Measurements from ENCODE around the gene PROB1.
A peak's percentile ranks its signal among the peaks of the same experiment; 100 is the strongest.
"Not testable (repeated sequence)": the region's sequence is repeated elsewhere in the genome, so short reads cannot be mapped to it uniquely, and the experiment has no call there.

The PROB1 gene

DNA sequence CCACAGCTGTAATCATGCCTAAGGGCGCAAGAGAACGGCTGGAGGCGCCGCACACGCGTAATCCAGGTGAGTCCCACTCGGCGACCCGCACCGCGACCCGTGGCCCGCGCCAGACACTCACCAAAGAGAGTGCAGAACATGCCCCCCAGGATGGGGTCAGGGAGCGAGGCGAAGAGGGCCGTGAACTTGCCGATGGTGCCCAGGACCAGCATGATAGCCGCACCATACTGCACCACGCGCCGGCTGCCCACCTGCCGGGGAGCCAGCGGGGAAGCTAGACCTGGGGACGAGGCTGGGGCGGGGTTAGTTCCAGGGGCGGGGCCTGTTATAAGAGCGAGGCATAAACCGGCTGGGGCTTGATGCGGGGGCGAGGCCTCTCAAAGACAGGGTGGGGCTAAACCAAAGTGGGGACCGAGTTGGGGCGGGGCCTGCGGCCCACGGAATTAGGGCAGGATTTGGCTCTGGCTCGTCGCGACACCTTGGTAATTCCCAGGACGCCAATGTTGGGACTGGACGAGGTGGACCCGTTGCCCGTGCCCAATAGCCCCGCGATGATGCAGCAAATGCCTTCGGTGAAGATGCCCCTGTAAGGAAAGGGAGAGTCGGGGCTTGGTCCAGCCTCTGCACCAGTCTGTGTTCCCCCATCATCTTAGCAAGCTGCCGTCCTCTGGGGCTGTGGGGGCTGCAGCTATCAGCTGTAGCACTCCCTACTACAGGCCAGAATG lies 16.6 kb downstream of the PROB1 start:
- no peak for DNase-seq

DNA sequence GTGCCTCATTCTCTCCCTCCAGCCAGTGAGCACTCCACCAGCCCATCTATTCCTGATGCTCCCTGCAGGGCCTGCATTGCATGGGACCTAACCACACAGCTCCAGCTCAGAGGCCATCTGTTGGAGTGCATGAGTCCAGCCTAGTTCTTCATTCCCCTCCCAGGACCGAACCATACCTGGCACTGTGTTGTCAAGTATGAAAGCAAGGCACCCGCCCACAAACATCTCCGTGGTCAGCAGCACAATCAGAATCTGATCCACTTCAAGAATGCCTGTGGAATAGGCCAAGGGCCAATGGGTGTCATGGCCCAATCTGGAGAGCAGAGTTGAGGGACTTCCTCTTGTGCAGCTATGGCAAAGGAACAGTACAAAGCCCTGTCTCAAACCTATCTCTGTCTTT lies 17.7 kb downstream of the PROB1 start:
- no peak for DNase-seq

DNA sequence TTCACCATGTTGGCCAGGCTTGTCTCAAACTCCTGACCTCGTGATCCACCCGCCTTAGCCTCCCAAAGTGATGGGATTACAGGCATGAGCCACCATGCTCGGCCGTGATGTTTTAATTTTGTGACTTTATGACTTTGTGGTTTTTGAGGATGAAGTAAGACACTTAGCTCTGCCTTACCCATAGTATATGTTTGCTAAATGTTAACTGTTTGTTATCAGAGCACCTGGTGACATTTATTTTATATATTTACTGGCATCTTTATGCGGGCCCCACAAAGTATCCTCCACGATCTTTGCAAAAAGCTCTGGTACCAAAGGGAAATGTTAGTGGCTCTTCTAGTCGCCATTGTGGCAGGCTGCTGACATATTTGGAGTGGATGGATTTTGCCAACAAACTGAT lies 18.5 kb downstream of the PROB1 start:
- no peak for DNase-seq

DNA sequence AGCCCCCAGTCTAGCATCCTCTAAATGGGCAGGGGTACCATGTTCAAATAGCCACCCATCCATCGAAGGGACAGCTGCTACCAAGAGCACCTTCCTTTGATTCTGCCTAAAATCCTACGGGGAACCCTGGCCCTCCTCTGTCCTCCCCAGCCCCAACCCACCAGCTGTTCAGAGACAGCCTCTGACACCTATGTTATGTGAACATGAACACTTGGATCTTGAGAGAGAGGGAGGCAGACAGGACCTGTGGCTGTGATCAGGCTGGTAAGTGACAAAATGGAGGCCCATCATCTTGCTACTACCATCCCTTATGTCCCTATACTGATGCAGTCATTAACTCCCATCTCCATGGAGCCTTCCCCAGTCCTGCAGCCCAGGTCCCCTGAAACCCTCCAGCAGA lies 20.0 kb downstream of the PROB1 start:
- no peak for DNase-seq

DNA sequence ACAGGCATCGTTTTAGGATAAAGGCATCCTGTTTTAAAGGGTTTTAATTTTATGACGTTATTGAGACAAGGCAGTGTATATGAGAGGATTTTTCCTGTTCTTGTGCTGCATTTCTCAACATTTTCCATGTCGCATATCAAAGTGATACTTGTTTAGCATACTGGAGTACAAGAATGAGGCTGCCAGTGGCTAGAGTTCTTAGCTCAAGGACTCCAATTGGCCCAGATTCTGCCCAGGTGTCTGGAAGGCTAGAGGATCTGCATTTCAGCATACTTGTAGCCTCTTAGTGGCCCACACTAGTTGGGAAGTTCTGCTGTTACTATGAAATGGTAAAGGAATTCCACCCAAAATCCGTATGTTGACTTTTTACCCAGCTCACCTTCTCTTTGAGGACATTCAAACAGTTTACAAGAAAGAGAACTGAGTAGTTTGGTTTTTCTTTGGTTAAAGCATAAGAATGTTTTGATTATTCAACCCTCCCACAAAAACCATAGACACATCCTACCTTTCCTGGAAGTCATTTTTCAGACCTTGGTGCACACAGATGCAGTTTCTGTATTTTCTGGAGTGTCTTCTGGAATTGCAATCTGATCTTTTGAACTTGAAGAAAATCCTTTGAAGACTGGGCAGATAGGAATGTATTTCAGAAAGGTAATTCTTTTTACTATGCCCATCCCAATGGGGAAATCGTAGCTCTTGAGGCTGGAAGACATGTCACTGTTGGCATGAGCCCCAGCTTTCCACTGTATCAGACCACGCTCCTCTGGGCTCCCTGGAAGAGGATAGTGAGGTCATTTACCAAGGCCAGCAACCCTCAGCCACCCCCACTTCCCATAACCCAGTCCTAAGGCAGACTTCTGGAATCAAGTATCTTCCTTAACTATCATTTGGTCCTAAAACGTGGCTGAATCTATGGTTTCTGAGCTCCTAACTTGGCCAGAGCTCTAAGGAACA lies 23.1 kb downstream of the PROB1 start:
- no peak for DNase-seq

DNA sequence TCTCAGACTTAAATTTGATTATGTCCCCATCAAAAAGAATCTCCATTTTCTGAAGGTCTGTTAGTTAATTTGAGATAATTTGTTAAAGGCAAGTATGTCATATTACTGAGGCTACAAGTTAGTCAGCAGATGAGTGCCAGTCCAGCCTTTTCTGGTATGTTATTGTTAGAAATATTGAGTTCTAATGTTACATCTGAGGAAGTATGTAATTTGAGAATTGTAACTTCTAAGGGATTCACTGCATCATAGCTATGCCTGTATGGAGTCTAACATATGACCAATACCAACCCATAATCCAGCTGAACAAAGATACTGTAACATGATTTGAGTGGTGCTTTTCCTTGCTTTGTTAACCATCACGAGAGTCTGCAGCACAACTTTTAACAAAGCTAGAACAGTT lies 25.7 kb downstream of the PROB1 start:
- no peak for DNase-seq

DNA sequence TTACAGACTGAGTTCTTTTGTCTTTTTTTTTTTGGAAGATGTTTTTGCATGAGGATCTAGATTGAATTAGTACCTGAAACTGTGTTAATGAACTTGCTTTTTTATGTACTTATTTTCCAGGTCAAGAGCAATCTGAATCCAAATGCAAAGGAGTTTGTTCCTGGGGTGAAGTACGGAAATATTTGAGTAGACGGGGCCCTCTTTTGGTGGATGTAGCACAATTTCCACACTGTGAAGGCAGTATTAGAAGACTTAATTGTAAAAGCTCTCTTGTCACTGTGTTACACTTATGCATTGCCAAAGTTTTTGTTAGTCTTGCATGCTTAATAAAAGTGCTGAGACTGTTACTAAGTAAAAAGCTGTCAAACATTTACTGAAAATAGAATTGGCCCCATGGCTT lies 26.3 kb downstream of the PROB1 start:
- DNase-seq: no peak

DNA sequence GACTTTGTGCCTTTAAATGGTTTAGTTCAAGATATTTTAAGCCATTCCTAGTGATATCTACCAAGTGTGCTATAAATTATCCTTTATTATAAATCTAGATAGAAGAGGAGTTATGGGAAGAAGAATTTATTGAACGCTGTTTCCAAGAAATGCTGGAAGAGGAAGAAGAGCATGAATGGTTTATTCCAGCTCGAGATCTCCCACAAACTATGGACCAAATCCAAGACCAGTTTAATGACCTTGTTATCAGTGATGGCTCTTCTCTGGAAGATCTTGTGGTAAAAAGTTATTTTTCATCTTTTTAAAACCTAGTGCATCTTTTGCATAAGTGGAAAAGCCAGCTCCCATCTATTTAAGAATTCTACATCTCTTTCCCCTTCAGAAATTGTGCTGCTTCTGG lies 30.4 kb downstream of the PROB1 start:
- DNase-seq: no peak

DNA sequence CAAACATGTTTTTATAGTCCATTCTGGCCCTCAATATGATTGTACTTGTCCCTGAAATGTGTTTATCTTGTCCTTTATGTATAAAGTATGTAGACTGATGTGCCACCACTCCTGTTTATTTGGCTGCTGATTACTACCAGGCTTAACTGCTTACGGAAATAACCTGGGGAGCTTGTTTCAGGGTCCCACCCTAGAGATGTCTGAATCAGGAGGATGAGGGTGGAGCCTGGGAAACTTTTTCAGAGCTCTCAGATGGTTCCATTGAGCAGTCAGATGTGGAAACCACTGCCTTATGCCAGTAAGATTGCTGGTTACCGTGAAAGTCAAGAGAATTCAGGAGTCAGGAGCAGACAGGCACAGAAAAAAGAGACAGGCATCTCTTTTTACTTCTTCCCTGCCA lies 31.0 kb downstream of the PROB1 start:
- DNase-seq: no peak

DNA sequence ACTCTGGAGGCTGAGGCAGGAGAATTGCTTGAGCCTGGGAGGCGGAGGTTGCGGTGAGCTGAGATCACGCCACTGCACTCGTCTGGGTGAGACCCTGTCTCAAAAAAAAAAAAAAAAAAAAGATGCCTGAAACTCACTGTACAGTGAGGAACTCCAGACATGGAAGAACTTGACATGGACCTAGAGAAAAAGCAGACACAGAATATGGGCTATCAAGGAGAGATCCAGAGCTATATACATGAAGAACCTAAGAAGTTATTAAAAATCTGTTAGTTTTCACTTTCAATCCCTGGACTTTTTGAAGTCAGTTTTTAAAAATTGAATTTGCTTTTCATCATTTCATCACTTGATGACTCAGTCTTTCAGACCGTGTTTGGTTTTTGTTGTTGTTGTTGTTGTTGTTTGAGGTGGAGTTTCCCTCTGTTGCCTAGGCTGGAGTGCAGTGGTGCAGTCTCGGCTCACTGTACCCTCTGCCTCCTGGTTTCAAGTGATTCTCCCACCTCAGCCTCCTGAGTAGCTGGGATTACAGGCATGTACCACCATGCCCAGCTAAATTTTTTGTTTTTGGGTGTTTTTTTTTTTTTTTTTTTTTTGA lies 33.0 kb downstream of the PROB1 start:
- no peak for DNase-seq

DNA sequence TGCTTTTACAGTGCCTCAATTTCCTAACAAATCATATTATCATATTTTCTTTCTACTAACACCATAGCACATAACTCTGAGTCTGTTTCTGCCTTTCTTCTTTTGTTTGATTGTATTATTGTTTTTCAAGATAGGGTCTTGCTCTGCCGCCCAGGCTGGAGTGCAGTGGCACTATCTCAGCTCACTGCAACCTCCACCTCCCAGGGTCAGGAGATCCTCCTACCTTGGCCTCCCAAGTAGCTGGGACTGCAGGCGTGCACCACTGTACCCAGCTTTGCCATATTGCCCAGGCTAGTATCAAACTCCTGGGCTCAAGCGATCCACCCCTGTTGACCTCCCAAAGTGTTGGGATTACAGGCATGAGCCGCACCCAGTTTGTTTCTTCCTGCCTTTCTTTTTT lies 34.5 kb downstream of the PROB1 start:
- no peak for DNase-seq

DNA sequence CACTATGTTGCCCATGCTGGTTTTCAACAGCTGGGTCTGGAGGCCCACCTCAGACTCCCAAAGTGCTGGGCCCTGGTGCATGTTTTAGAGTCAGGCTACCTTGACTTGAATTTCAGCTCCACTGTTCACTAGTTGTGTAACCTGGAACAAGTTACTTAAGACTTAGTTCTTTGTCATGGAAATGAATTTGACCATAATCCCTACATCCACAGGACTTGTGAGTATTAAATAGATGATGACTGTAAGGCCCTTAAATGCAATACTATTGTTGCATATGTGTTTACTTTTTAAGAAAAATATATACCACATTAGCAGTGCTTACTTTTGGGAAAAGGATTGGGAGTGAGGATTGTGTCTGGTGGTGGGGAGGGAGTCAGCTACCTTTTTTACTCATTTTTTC lies 36.8 kb downstream of the PROB1 start:
- DNase-seq: no peak

DNA sequence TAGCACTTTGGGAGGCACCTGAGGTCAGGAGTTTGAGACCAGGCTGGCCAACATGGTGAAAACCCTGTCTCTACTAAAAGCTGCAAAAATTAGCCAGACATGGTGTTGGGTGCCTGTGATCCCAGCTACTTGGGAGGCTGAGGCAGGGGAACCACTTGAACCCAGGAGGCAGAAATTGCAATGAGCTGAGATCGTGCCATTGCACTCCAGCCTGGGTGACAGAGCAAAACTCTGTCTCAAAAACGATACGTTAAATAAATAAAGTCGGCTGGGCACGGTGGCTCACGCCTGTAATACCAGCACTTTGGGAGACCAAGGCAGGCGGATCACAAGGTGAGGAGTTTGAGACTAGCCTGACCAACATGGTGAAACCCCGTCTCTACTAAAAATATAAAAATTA lies 39.0 kb downstream of the PROB1 start:
- DNase-seq: not testable (repeated sequence)

DNA sequence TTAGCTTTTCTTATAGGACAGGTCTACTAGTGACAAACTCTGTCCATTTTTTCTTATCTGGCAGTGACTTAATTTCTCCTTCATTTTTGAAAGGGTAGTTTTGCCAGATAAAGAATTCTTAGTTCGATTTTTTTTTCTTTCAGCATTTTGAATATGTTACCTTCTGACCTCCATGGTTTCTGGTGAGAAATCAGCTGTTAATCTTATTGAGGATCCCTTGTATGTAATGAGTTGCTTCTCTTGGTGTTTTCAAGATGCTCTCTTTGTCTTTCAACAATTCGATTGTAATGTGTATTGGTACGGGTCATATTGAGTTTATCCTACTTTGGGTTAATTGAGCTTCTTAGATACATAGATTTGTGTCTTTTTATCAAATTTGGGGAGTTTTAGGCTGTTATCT lies 40.7 kb downstream of the PROB1 start:
- DNase-seq: no peak

DNA sequence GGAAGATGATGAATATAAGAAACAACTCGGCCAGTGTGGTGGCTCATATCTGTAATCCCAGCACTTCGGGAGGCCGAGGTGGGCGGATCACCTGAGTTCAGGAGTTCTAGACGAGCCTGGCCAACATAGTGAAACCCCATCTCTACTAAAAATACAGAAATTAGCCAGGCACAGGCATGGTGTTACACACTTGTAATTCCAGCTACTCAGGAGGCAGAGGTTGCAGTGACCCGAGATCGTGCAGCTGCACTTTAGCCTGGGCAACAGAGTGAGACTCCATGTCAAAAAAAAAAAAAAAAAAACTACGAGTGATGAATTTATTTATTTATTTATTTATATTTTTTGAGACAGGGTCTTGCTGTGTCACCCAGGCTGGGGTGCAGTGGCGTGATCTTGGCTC lies 47.0 kb downstream of the PROB1 start:
- not testable (repeated sequence) for DNase-seq

DNA sequence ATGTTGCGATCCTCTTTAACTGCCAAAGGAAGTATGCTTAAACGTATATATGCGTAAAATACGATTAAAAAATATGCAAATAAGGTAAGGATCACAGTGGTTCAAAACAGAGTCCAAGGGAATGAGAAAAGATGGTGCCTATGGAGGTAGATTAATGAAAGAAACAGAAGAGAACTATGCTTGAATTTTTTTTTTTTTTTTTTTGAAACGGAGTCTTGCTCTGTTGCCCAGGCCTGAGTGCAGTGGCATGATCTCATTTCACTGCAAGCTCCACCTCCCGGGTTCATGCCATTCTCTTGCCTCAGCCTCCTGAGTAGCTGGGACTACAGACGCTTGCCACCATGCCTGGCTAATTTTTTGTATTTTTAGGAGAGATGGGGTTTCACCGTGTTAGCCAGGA lies 49.5 kb downstream of the PROB1 start:
- DNase-seq: not testable (repeated sequence)

DNA sequence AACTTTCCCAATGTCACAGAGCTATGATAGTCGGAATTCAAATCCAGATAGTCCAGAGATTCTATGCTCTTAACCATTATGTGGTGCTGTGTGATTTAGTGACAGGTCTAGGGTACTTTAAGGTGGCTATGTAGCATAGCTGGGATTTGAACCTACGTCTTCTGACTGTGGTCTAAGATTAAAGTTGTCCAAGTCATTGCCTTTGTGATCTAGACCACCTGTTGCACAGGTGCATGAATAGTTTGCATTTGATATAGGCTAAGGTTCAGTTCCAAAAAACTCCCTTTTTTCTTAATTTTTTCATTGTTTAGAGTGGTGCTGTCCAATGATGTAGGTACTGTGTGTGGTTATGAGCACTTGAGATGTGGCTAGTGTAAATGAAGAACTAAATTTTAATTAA lies 50.7 kb downstream of the PROB1 start:
- no peak for DNase-seq

DNA sequence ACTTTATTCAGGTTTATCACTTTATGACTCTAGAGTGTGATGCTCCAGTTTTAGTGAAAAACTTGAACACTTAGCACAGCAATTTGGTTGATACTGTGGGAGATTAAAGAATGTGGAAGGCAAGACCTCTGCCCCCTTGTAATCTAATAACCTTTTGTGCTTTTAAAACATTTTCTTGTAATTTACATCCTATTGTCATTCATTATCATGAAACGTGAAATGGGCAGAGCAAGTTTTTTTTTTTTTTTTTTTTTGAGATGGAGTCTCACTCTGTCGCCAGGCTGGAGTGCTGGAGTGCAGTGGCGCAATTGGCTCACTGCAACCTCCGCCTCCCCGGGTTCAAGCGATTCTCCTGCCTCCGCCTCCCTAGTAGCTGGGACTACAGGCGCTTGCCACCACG lies 51.4 kb downstream of the PROB1 start:
- no peak for DNase-seq

DNA sequence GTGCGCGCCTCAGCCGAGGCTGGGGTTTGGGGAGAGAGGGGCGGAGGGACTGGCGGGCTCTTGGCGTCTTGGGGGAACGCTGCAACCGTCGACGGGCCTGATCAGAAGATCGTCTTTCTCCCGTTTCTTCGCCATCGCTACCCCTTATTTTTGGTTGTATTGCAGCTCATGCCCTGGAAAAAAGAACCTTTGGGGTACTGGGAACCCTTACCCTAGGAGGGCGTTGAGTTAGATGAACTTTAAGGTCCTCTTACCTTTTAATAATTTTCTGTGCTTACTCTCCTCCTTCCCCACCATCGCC lies 52.5 kb downstream of the PROB1 start:
- DNase-seq: no peak

DNA sequence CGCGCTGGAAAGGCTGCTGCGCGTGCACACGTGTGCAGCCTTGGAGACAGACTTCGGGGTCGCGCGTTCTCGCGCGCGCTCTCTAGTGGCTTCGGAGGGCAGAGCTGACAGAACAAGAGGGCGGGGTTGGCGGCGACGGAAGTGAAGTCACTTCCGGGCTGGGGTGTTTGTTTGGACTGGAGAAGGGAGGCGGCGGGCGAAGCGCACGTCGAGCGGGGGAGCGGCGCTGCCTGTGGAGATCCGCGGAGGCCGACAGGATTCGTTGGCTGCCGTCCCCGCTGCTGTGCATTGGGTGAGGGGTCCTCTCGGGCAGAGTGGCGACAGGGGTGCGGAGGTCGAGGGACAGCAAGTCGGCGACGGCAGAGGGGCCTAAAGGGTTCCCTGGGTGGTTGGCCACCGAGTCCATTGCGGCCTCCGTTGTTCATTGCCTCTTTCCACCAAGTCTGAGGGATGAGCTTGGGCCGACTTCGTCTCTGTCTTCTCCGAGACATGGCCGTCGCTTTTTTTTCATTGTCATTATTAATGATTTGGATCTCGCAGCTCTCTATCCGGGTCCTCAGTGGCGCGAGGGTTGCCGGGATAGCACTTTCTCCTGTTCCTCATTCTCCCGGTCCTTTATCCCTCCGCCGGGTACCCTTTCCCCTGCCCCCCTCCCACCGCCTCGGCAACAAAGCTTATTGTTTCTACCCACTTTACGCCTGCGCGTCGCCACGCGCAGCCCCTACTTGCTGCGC lies 53.0 kb downstream of the PROB1 start, which contains the start of gene PAIP2:
Gene PAIP2 (plus strand): TSS at position 166 of the 734 bp plus-strand sequence. CDS start 21,931 bp downstream, outside the sequence.
- peak; percentile 97 for DNase-seq

DNA sequence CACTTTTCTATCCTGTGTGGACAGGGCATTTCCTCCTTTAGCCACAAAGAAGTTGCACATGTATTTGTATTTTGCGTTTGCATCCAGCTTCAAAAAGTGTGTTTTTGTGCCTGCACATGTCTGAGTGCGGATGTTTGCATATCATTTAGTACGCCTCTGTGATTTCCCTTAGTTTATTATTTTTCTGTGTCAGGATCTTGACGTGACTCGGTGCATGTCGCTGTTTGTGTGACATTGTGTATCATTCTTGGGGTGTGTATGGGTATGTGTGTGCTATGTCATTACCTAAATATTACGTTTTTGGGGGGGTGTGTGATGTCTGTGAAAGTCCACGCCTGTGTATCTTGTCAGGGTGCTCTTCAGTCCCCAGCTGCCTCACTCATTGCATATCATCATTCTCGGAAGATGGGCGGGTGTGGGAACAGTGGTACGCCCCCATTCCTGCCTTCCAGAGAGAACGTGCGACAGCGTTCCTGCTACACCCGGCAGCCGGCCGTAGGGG lies 53.7 kb downstream of the PROB1 start:
- DNase-seq: no peak

All from activated naive CD4-positive, alpha-beta T cell treated with Interleukin-2 at 50 U/mL for 16 hours (primary cell).